ENCODE measurements around the gene SPTBN4.
"Not testable (repeated sequence)": the region's sequence is repeated elsewhere in the genome, so short reads cannot be mapped to it uniquely, and the experiment has no call there.

DNA sequence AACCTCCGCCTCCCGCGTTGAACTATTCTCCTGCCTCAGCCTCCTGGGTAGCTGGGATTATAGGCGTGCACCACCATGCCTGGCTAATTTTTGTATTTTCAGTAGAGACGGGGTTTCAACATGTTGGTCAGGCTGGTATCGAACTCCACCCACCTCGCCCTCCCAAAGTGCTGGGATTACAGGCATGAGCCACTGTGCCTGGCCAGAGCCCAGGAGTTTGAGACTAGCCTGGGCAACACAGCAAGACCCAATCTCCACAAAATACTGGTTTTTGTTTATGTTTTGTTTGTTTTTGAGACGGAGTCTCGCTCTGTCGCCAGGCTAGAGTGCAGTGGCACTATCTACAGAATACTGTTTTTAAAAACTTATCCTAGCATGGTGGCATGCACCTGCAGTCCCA, 36.6 kb upstream of the SPTBN4 start:
- TF ChIP-seq SUZ12 (IDR thresholded peaks at IDR 0.05; ENCODE audit: extremely low read depth, insufficient read depth, insufficient read length); ZNF274 (IDR thresholded peaks at IDR 0.05; ENCODE audit: low read depth, low read length): not testable (repeated sequence)

Measured in NT2/D1 (cell line).